BJ (cell line): ENCODE results near the gene ATP13A2. TPM values are rescaled to one million over a fixed set of nuclear protein-coding genes. Genes with fewer than 3 reads are reported as not detected.

Experiments used
- CTCF ChIA-PET: fragments of 350-600 bp; formaldehyde crosslinking; extraction: SDS; loops from one replicate; lab custom pipeline; 2021; ENCODE audit warnings: antibody characterized with exemption, inconsistent platforms; lab: Yijun Ruan, JAX
- POLR2A ChIA-PET: fragments of 300-600 bp; sonication (Branson Sonifier 250); formaldehyde crosslinking; extraction: SDS; loops from one replicate; lab custom pipeline; 2021; ENCODE audit warnings: antibody characterized with exemption; lab: Charles Lee
- DNase-seq: peaks from one replicate; pipeline ENCODE4 v3.0.0-alpha.2; 2011; ENCODE audit warnings: low read depth
- H3K27me3 ChIP-seq: 2 replicates; pipeline ENCODE4 v1.6.0; 2011; ENCODE audit warnings: low read length; ENCODE audit not compliant: control insufficient read depth, insufficient read depth
- H3K36me3 ChIP-seq: 2 replicates; pipeline ENCODE4 v1.5.1; 2011; ENCODE audit warnings: low read length; ENCODE audit not compliant: control insufficient read depth, insufficient read depth
- H3K4me3 ChIP-seq: 2 replicates; pipeline ENCODE4 v1.5.1; 2011; ENCODE audit warnings: low read depth, mild to moderate bottlenecking, control low read depth, low read length
- polyA plus RNA-seq: library from polyadenylated mRNA; depleted of rRNA; stranded (reverse); fragments of >200 nt; gene quantifications from 2 replicates; pipeline ENCODE4 v1.2.3, GENCODE V29; 2011
- TF ChIP-seq, protein P1 (sequence below): IDR thresholded peaks from 2 replicates; pipeline ENCODE4 v1.5.1; 2011; ENCODE audit warnings: low read depth, mild to moderate bottlenecking, control low read depth, inconsistent platforms, low read length, moderate library complexity; ENCODE audit not compliant: insufficient read depth

Gene ATP13A2
- polyA plus RNA-seq, 1 experiment, result 25.5 TPM

DNA sequence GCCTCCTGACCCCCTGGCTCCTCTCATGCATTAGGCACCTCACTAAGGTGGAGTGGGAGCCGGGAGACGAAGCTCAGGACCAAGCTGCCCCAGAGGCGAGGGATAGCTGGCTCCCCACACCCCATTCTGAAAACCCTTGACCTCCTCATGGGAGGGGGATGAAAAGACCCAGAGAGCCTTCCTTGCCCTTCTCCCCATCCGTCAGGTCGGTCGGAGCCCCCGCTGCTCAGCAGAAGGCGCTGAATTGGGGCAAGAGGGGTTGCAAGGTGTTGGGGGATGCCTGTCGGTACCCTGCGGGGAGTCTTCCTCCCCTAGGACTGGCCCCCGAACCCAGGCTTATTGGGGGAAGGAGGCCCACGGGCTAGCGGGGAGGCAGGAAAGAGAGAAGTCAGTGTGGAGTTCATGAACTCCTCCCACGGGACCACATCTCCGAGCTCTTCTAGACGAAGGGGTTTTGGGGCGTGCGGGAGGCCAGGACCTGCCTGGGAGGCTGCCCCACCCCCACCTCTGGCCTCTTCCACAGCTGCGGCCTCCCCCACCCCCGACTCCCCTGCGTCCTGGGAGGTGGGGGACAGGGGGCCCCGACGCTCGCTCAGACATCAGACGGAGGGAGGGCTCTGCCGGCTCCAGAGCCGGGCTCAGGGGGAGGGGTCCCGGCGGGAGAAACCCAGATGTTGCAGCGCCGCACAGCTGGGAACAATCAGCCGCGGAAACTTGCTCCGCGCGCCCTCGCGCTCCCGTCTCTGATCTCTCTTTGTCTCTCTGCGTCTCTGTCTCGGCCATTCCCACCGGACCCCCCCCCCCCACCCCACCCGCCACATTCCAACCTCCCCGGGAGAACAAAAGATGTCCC is 32.0 kb downstream of the ATP13A2 start:
- Histone ChIP-seq H3K27me3 (no peaks in the 10 kb centered on the region), H3K4me3 (peak overlapping the region; percentile 66), H3K36me3 (peaks cover 4% of the 10 kb centered on the region)
- CTCF ChIA-PET, result interaction anchor here (1.1 to 2.4 kb wide), 4 partner anchors 12 to 28 kb away, joined by 3 to 8 read pairs (median 6); no protein-coding TSS in a partner anchor
- TF ChIP-seq, protein P1, sequence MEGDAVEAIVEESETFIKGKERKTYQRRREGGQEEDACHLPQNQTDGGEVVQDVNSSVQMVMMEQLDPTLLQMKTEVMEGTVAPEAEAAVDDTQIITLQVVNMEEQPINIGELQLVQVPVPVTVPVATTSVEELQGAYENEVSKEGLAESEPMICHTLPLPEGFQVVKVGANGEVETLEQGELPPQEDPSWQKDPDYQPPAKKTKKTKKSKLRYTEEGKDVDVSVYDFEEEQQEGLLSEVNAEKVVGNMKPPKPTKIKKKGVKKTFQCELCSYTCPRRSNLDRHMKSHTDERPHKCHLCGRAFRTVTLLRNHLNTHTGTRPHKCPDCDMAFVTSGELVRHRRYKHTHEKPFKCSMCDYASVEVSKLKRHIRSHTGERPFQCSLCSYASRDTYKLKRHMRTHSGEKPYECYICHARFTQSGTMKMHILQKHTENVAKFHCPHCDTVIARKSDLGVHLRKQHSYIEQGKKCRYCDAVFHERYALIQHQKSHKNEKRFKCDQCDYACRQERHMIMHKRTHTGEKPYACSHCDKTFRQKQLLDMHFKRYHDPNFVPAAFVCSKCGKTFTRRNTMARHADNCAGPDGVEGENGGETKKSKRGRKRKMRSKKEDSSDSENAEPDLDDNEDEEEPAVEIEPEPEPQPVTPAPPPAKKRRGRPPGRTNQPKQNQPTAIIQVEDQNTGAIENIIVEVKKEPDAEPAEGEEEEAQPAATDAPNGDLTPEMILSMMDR, result no peak
- DNase-seq, result no peak
- POLR2A ChIA-PET, result interaction anchor here (0.6 to 0.7 kb wide), 2 partner anchors 29 to 83 kb away, joined by 3 read pairs; no protein-coding TSS in a partner anchor

DNA sequence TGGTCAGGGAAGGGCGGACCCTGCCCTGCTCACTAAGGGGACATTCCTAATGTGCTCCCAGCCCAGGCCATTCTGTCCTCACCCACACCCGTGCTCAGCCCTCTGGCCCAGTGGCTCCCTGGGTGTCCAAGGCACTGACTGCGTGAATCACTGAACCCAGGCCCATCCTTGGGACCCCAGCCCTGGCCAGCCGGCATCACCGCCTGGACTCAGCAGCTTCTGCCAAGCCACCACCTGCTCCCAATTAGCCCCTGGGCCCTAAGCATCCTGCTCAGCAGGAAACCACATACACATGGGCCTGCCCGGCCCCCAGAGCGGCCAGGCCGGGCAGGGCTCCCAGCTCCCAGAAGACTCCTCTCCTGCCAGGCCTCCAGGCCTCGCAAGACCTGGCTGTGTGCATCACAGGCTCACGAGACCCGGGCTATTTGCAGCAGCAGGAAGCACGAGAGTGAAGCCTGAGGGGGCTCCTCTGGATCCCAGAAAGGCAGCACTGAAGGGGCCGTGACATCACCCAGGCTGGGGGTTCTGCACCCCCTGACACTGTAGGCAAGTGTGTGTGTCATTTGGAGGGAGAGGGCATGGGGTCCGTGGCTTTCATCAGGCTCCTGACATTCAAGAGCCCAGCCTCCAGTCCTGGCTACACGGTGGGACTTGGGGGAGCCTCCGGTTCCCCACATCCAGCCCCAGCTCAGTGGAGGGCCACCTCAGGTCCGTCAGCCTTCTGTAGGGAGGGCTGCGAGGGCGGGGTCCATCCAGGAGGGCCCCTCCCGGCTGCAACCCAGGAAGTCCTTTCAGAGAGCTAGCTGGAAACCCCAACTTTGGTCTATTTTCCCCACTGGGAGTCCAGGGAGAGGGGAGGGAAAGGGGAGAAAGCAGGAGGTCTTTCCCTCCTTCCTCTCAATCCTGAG is 32.9 kb downstream of the ATP13A2 start:
- CTCF ChIA-PET, result interaction anchor here (1.1 to 2.4 kb wide), 6 partner anchors 11 to 67 kb away, joined by 3 to 15 read pairs (median 6); no protein-coding TSS in a partner anchor
- TF ChIP-seq, protein P1, result no peak

DNA sequence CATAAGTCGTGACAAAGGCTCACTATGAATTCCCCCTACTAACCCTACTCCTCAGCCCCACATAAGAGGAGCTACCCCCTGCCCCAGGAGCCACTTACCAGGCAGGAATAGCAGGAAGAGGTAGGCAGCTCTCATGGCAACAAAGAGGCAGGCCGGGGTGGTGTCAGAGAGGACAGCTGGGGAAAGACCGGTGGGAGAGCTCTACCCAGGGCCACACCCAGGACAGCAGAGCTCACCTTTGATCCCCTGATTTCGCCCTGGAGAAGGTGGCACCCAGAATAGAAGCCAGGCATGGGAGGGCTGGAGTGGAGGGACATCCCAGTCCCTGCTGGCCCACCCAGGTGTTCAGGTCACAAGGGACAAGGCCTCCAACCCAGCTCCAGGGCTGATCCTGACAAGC is 33.6 kb downstream of the ATP13A2 start:
- DNase-seq, result no peak
- TF ChIP-seq, protein P1, result no peak

More for the DNA sequence above, 32.9 kb downstream of the ATP13A2 start:
- Histone ChIP-seq H3K27me3 (no peaks in the 10 kb centered on the region), H3K4me3 (peak overlapping the region; percentile 66), H3K36me3 (peaks cover 4% of the 10 kb centered on the region)
- DNase-seq, result peak; percentile 90
- POLR2A ChIA-PET, result interaction anchor here (0.6 kb wide), 1 partner anchor 30 kb away, joined by 3 read pairs; no protein-coding TSS in a partner anchor

DNA sequence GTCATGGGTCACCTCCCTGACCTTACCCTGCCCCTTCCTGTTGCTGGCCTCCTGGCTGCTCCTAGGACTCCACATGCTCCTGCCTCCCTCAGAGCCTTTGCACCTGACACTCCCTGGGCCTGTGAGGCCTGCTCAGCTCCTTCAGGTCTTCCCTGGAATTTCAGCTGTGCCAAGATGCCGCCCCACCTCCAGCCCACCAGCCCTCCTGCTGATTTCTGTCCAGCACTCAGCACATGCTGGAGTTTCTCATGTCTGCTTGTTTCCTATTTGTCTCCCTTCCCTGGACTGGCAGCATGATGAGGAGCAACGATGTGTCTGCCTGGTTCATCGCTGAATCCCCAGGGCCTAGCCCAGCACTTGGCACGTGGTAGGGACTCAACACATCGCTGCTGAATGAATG is 34.4 kb downstream of the ATP13A2 start:
- no peak overlapping the region for H3K4me3 ChIP-seq
- CTCF ChIA-PET, result interaction anchor here (1.2 to 2.4 kb wide), 3 partner anchors 9 to 68 kb away, joined by 3 to 15 read pairs (median 8); no protein-coding TSS in a partner anchor
- no peaks in the 10 kb centered on the region for H3K27me3 ChIP-seq
- DNase-seq, result no peak
- TF ChIP-seq, protein P1, result no peak
- peaks cover 7% of the 10 kb centered on the region for H3K36me3 ChIP-seq
- POLR2A ChIA-PET, result no interaction called here

More for the DNA sequence above, 33.6 kb downstream of the ATP13A2 start:
- Histone ChIP-seq H3K36me3 (peaks cover 5% of the 10 kb centered on the region), H3K4me3 (no peak overlapping the region), H3K27me3 (no peaks in the 10 kb centered on the region)
- POLR2A ChIA-PET, result no interaction called here
- CTCF ChIA-PET, result interaction anchor here (1.3 to 2.4 kb wide), 4 partner anchors 16 to 68 kb away, joined by 5 to 15 read pairs (median 6); no protein-coding TSS in a partner anchor
